Cortex of kidney (tissue), 1 donor: ENCODE results near the gene TENM4.

ENCODE experiments used
- DNase-seq: peaks from one replicate; lab custom pipeline; 2025; lab: John Stamatoyannopoulos, UW

The TENM4 gene

GRCh38 chr11:79119491-79120284, 321.1 kb downstream of the TENM4 start:
- DNase-seq, result no peak

DNA sequence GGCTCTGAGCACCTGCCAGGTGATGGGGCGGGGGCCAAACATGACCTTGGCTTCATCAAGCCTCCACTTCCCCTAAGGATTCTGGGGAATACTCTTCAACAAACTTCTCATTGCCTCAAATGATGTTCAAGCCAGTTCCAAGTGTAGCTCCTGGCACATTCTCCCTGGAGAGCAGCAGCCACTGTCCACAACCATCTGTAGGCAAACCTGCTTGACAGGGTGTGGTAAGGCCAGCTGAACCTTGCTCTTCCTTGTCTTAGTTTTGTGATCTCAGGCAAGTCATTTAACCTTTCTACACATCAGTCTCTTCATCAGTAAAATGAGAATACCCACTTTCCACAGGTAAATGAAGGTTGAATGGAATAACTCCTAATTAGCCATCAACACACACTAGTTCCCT, 323.3 kb downstream of the TENM4 start:
- DNase-seq, result no peak

DNA sequence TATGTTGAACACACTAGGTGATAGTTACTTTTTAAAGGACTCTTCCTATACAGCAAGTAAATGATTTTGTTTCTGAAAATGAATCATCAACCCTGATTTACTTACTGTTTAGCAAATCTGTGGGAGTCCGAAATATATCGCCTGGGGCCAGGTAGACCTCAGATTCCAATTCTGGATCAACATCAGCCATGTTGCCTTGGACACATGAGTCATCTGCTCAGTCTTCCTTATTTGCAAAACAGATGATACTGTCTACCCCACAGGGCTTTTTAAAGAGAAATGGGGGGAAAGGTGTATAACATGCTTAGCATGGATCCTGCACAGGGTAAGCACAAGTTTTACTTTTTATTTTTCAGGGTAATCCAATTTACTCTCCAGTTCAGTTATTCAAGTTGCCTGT, 324.2 kb downstream of the TENM4 start:
- no peak for DNase-seq

DNA sequence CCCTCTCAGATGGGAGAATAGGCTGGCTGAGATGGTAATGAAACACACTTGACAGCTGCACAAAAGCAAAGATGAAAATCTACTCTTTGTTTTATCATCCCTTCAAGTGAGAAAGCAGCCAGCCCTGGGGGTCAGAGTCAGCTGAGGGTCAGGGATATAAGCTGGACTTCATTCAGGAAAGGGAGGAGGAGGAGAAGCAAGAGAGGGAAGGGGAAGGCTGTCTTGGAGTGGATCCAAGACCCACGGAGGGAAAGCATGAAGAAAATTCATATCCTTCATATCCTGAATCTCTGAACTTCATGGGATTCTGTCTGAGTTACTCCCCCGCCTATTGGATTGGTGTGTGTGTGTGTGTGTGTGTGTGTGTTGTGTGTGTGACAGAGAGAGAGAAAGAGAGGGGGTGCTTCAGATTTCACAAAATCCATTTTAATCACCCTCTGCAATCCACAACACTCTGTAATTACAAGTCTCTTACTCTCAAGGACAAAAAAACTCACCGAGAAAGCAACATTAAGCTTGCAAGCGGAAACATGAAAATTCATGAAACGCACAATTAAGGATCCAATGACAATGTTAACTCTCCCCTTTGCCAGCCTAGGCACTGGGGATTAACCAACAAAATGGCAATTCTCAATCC, 327.7 kb downstream of the TENM4 start:
- DNase-seq, result no peak

GRCh38 chr11:79110796-79111195, 330.0 kb downstream of the TENM4 start:
- no peak for DNase-seq

DNA sequence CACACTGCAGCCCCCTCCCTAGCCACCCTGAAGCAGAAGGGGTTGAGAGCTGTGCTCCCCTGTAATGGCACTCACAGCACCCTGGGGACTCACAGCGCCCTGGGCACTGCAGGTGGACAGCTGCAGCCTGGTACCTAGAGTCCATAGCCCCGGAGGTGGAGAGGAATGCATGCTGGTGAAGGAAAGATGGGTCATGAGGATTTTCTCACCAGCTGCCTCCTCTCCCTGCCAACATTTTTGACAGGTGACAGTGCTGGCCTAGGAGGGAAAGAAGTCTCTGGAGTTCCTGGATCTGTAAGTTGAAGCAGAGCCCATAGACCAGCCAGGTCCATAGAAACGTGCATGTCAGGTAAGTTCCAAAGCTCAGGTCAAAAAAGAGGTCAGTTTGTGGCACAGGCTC, 330.5 kb downstream of the TENM4 start:
- DNase-seq, result no peak

DNA sequence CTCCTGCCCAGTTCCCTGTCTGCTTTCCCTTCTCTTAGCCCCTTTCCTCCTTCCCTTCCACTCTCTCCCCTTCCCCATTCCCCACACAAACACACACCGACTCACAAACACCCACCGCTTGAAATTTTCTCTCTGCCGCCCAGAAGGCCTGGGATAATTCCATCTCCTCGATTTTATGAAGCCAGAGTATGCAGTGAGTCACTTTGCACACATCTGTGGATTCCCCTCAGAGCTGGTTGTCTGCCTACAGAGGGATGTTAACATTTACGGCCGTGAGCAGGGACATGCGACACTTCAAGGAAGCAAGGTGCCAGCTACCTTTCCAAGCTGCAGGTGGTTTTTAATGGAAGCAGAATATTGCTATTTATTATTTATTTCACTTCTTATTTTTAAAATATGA, 332.0 kb downstream of the TENM4 start:
- no peak for DNase-seq

GRCh38 chr11:79102840-79103239, 338.0 kb downstream of the TENM4 start:
- no peak for DNase-seq

DNA sequence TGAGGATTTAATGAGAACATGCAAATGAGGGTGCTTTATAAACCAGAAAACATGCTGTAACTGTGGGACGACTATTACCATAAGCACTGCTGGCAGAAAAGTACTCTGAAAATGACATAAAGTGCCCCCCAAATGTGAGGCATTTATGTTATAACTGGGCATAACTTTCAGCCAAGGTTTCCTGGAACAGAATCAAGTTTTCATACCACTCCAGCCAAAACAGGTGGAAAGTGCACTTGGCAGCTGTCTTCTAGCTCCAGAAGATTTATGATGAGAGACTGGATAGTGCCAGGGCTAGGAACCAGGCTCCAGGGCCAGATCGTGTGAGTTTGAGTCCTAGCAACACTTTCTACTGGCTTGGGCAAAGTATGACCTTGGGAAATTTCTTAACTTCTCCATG, 339.2 kb downstream of the TENM4 start:
- no peak for DNase-seq

GRCh38 chr11:79100093-79100910, 340.5 kb downstream of the TENM4 start:
- DNase-seq, result no peak

- no peak for DNase-seq
Measured at GRCh38 chr11:79098146-79098545, 342.7 kb downstream of the TENM4 start.

GRCh38 chr11:79097246-79097875, 343.5 kb downstream of the TENM4 start:
- no peak for DNase-seq

DNA sequence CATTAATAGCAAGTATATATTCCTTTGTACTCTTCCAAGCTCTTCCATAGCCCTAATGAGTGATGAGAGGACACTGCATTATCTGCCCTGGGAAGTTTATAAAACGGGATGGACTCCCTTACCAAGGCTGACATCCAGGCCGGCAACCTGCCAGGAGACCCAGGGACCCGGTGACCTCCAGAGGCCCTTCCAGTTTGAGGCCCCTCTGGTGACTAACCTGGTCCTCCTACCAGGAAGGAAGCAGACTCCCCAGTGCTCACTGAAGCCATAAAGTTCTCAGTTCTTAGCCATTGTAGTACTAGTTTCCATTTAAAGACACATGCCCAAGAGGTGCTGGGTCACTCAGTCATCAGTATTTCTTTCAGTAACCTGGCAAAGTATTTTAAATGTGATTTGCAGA, 345.4 kb downstream of the TENM4 start:
- DNase-seq, result no peak

DNA sequence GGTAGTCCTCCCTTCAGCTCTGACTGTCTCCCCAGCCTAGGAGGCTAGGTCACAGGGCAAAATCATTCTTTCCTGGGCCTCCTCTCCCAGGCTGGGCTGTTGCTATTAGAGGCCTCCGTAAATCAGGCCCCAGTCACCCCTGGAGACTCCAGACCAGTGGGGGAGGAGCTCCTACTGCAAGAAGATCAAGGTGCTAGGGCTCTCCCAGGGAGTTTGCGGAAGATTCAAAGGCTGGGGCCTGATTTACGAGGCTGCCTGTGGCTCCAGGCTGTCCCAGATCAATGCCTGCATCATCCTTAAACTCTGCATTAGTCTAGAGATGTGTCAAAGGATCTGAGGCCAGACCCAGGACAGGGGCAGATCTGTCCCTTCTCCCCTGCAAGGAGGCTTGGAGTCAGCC, 346.2 kb downstream of the TENM4 start:
- DNase-seq, result no peak

GRCh38 chr11:79092791-79093353, 348.0 kb downstream of the TENM4 start:
- DNase-seq, result no peak

GRCh38 chr11:79090191-79090705, 350.6 kb downstream of the TENM4 start:
- DNase-seq, result no peak

DNA sequence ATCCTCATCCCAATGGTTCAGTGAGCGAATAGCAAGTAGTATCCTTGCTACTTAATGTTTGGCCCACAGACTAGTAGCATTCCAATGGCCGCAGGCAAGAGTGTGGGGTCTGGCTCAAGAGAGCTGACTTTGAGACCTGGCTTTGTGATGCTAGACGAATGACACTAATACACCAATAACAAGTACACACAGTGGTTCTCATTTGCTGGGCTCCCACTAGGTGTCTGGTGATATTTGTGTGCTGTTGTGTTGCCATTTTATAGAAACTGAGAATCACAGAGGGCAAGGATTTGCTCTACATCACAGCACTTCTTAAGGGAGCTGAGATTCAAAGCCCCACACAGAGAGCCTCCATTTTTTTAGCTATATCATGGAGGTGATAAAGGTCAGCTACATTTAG, 351.2 kb downstream of the TENM4 start:
- DNase-seq, result no peak

- no peak for DNase-seq
Measured at GRCh38 chr11:79088967-79089366, 351.9 kb downstream of the TENM4 start.

- no peak for DNase-seq
Measured at GRCh38 chr11:79087961-79088318, 352.9 kb downstream of the TENM4 start.

GRCh38 chr11:79087238-79087960, 353.4 kb downstream of the TENM4 start:
- no peak for DNase-seq

DNA sequence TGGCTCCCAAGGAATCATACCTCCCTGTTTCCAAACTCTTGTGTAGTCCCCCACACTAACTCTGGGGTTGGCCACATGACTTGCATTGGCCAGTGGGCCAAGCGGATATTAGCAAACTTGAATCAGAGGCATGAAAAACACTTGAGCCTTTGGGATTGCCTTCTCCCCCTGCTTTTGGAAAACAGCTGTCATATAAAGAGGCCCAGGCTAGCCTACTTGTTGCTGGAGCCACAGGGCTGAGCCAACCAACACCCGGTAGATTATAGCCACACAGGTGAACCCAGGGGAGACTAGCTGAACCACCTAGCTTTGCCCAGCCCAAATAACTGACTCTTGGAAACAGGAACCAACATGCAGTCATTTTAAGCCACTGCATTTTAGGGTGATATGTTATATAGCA, 354.8 kb downstream of the TENM4 start:
- DNase-seq, result no peak
